Prostate gland (tissue), 2 donors: ENCODE measurements around the gene VSIG10. TPM values are rescaled to one million over a fixed set of nuclear protein-coding genes. Genes with fewer than 3 reads are reported as not detected.

Source experiments
- DNase-seq: peaks from one replicate; pipeline ENCODE4 v3.0.0-alpha.2; 2019; ENCODE audit warnings: low spot score
- H3K27ac ChIP-seq, 2 donors: fragments of 200-600 bp; sonication (generic); 2 replicates each; pipeline ENCODE4 v1.5.1; 2017 to 2019
- H3K27me3 ChIP-seq: fragments of 200-600 bp; sonication (generic); replicated peaks from 2 replicates; pipeline ENCODE4 v1.5.1; 2019; ENCODE audit not compliant: insufficient read depth
- H3K36me3 ChIP-seq, 2 donors: fragments of 200-600 bp; sonication (generic); 1 replicate in 1 of 2; 2 replicates in 1 of 2; pipeline versions ENCODE4 v1.5.1 to v1.8.1; 2017 to 2019
- H3K4me1 ChIP-seq: fragments of 200-600 bp; sonication (generic); replicated peaks from 2 replicates; pipeline ENCODE4 v1.5.1; 2019
- H3K4me3 ChIP-seq, 2 donors: fragments of 200-600 bp; sonication (generic); 2 replicates each; pipeline ENCODE4 v1.5.1; 2017 to 2019
- H3K9me3 ChIP-seq: fragments of 200-600 bp; sonication (generic); 2 replicates; pipeline ENCODE4 v1.5.1; 2017
- CTCF ChIP-seq, 4 experiments: fragments of 200-600 bp in 2 of 4; fragments of 450-650 bp in 2 of 4; sonication (generic) in 2 of 4; IDR thresholded peaks; 1 replicate in 3 of 4; 2 replicates in 1 of 4; pipeline ENCODE4 v1.5.1; 2016 to 2019; ENCODE audit warnings: antibody characterized with exemption in 4 of 4, mild to moderate bottlenecking in 2 of 4, moderate library complexity in 2 of 4
- POLR2A ChIP-seq: fragments of 450-650 bp; IDR thresholded peaks from one replicate; pipeline ENCODE4 v1.6.1; 2016; ENCODE audit warnings: antibody characterized with exemption, mild to moderate bottlenecking
- POLR2AphosphoS5 ChIP-seq: sonication (generic); formaldehyde crosslinking; IDR thresholded peaks from one replicate; pipeline ENCODE4 v1.6.1; 2017; ENCODE audit warnings: antibody characterized with exemption
- WGBS: methylation state at CpG from one replicate; pipeline ENCODE4 v1.1.5; 2018; 5-methylcytosine and 5-hydroxymethylcytosine counted together
- intact Hi-C: fragments of 100-400 bp; cut with DNase I; formaldehyde crosslinking; loops from one replicate; pipeline ENCODE4 v1.14.2; 2022
- total RNA-seq, 2 donors: library from RNA; depleted of rRNA; stranded (reverse); fragments of >200 nt; gene quantifications; one replicate each; pipeline ENCODE4 v1.1.0, GENCODE V29; 2016

VSIG10 gene
- total RNA-seq, 2 donors from 2014 or later: 39.8 to 49.5 TPM

GRCh38 chr12:118060301-118061010, 43.4 kb downstream of the VSIG10 start:
- no peaks in the 10 kb centered on the region for H3K36me3 ChIP-seq
- DNase-seq: peak; percentile 33
- under 1% methylated on average over 28 of the region's 46 CpGs for WGBS
- H3K4me3 ChIP-seq: peak overlapping the region; percentile 81 to 89
- intact Hi-C loops: loop anchor here (5.0 kb wide), 2 partner anchors 42 to 312 kb away; partner anchors contain the start of genes TAOK3 and VSIG10
- H3K27ac ChIP-seq: peak overlapping the region; percentile 99
- H3K9me3 ChIP-seq: no peaks in the 10 kb centered on the region
- H3K4me1 ChIP-seq: no peaks in the 10 kb centered on the region
- TF ChIP-seq POLR2AphosphoS5 (peak; percentile 7), POLR2A (no peak)
- no peaks in the 10 kb centered on the region for H3K27me3 ChIP-seq

- TF ChIP-seq CTCF (IDR thresholded peaks at IDR 0.05): no peak
- TF ChIP-seq POLR2A: no peak
- no peak for TF ChIP-seq POLR2AphosphoS5
- Histone ChIP-seq H3K36me3 (no peaks in the 10 kb centered on the region), H3K27ac (peak overlapping the region; percentile 99), H3K4me3 (peak overlapping the region; percentile 81 to 89), H3K4me1 (no peaks in the 10 kb centered on the region), H3K27me3 (no peaks in the 10 kb centered on the region), H3K9me3 (no peaks in the 10 kb centered on the region)
- 13% methylated on average over 11 of the region's 11 CpGs for WGBS
- intact Hi-C loops: loop anchor here (5.0 kb wide), 2 partner anchors 43 to 313 kb away; partner anchors contain the start of genes TAOK3 and VSIG10
- DNase-seq: no peak
Observed at GRCh38 chr12:118059341-118060191, 44.2 kb downstream of the VSIG10 start.

DNA sequence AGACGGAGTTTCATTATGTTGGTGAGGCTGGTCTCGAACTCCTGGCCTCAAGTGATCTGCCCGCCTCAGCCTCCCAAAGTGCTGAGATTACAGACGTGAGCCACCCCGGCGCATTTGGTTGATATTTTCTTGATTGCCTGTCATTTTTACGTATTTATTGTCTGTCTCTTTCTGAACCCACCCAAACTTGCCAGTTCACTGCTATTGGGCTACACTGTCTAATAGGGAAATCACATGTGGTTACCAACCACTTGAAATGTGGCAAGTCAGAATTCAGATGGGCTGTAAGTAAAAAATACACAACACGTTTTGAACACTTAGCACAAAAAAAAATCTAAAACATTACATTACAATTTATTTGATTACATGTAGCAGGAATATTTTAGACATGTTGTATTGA, 44.9 kb downstream of the VSIG10 start:
- no peaks in the 10 kb centered on the region for H3K4me1 ChIP-seq
- H3K36me3 ChIP-seq: no peaks in the 10 kb centered on the region
- H3K9me3 ChIP-seq: no peaks in the 10 kb centered on the region
- peak overlapping the region in 1 of 2 donors; percentile 99 for H3K27ac ChIP-seq
- H3K27me3 ChIP-seq: no peaks in the 10 kb centered on the region
- DNase-seq: no peak
- intact Hi-C loops: no loop called here
- H3K4me3 ChIP-seq: no peak overlapping the region
- 90% methylated on average over 8 of the region's 8 CpGs for WGBS
- no peak for TF ChIP-seq POLR2A

GRCh38 chr12:118058227-118058626, 45.6 kb downstream of the VSIG10 start:
- WGBS: 86% methylated on average over 7 of the region's 7 CpGs
- DNase-seq: no peak
- Histone ChIP-seq H3K4me3 (no peak overlapping the region), H3K9me3 (no peaks in the 10 kb centered on the region), H3K36me3 (no peaks in the 10 kb centered on the region), H3K27me3 (no peaks in the 10 kb centered on the region), H3K4me1 (no peaks in the 10 kb centered on the region), H3K27ac (no peak overlapping the region)
- no peak for TF ChIP-seq CTCF (IDR thresholded peaks at IDR 0.05)
- no peak for TF ChIP-seq POLR2A
- no peak for TF ChIP-seq POLR2AphosphoS5
- intact Hi-C loops: no loop called here

DNA sequence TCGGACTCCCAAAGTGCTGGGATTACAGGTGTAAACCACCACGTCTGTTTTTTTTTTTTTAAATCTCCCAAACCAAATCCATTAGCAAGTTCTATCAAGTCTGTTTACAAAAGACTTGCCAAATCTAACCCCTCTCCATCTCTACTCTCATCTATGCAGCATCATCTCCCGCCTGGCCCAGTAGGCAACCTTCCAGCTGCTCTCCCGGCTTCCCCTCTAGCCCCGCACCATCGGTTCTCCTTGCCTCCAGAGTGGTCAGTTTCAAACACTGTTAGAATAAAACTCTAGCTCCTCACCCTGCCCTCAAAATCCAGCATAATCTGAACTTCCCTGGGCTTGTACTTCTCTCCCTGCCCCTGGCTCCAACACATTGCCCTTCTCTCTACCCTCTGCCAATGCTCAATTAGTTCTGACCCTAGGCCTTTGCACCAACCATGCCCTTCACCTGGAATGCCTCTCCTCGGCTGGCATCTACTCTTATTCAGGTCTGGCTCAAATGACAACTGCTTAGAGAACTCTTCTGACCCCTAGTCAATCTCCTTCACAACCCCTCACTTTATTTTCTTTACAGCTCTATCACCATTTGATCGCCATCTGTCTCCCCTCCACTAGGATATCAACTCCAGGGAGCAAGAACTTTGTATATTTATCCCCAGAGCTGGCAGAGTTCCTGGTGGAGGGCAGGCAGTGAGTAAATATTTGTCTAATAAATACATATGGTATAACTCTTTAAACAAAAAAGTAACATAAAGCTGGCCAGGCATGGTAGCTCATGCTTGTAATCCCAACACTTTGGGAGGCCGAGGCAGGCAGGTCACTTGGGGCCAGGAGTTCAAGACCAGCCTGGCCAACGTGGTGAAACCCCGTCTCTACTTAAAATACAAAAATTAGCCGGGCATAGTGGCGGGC, 47.7 kb downstream of the VSIG10 start:
- Histone ChIP-seq H3K27ac (peak overlapping the region; percentile 26 to 41), H3K36me3 (no peaks in the 10 kb centered on the region), H3K9me3 (no peaks in the 10 kb centered on the region), H3K4me1 (no peaks in the 10 kb centered on the region), H3K4me3 (no peak overlapping the region), H3K27me3 (no peaks in the 10 kb centered on the region)
- DNase-seq: peak; percentile 34
- TF ChIP-seq POLR2A (no peak), CTCF (IDR thresholded peaks at IDR 0.05) (no peak), POLR2AphosphoS5 (no peak)
- intact Hi-C loops: no loop called here
- WGBS: 50% methylated on average over 13 of the region's 13 CpGs
